ENCODE results near the gene GTF2A2.

DNA sequence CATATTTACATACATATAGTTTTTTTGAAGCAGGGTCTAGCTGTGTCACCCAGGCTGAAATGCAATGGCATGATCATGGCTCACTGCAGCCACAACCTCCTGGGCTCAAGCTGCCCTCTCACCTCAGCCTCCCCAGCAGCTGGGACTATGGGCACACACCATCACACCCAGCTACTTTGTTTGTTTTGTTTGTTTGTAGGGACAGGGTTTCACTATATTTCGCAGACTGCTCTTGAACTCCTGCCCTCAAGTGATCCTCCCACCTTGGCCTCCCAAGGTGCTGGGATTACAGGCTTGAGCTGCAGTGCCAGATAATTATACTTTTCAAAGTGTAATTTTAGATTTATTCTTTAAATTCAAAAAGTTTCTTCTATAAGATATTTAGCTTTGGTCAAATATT is 10.2 kb downstream of the GTF2A2 start:
- TF ChIP-seq, protein P1, sequence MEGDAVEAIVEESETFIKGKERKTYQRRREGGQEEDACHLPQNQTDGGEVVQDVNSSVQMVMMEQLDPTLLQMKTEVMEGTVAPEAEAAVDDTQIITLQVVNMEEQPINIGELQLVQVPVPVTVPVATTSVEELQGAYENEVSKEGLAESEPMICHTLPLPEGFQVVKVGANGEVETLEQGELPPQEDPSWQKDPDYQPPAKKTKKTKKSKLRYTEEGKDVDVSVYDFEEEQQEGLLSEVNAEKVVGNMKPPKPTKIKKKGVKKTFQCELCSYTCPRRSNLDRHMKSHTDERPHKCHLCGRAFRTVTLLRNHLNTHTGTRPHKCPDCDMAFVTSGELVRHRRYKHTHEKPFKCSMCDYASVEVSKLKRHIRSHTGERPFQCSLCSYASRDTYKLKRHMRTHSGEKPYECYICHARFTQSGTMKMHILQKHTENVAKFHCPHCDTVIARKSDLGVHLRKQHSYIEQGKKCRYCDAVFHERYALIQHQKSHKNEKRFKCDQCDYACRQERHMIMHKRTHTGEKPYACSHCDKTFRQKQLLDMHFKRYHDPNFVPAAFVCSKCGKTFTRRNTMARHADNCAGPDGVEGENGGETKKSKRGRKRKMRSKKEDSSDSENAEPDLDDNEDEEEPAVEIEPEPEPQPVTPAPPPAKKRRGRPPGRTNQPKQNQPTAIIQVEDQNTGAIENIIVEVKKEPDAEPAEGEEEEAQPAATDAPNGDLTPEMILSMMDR (IDR thresholded peaks at IDR 0.05) = no peak
- TF ChIP-seq POLR2AphosphoS5 (IDR thresholded peaks at IDR 0.05) = no peak
